Heart left ventricle (tissue), 16 donors: ENCODE data around the gene MORN5. TPM values are rescaled to one million over a fixed set of nuclear protein-coding genes. Genes with fewer than 3 reads are reported as not detected.

ENCODE experiments used
- ATAC-seq, 4 donors: fragments of 200-7000 bp; cut with Tn5 transposase; one replicate each; pipeline ENCODE4 v1.9.1; 2020 to 2022; ENCODE audit warnings: moderate library complexity in 4 of 4, mild to moderate bottlenecking in 3 of 4, moderate number of reproducible peaks in 1 of 4
- DNase-seq, 5 donors: peaks; one replicate each; pipeline ENCODE4 v3.0.0-alpha.2; 2020
- H3K27ac ChIP-seq, 12 donors: fragments of 200-600 bp; sonication (generic) in 4 of 12; one replicate each; pipeline versions ENCODE4 v1.5.0 to v1.8.0; 2016 to 2022; ENCODE audit warnings: mild to moderate bottlenecking in 2 of 12
- H3K27me3 ChIP-seq, 9 donors: fragments of 200-600 bp; sonication (generic) in 2 of 9; one replicate each; pipeline versions ENCODE4 v1.5.1 to v1.8.0; 2016 to 2022; ENCODE audit warnings: mild to moderate bottlenecking in 3 of 9
- H3K36me3 ChIP-seq, 9 donors: fragments of 200-600 bp; sonication (generic) in 2 of 9; one replicate each; pipeline versions ENCODE4 v1.5.0 to v1.8.0; 2018 to 2022; ENCODE audit warnings: mild to moderate bottlenecking in 2 of 9
- H3K4me1 ChIP-seq, 12 donors: fragments of 200-600 bp; sonication (generic) in 4 of 12; one replicate each; pipeline versions ENCODE4 v1.5.0 to v1.8.0; 2016 to 2022; ENCODE audit warnings: mild to moderate bottlenecking in 3 of 12
- H3K4me3 ChIP-seq, 12 donors: fragments of 200-600 bp; sonication (generic) in 4 of 12; one replicate each; pipeline versions ENCODE4 v1.5.0 to v1.8.0; 2017 to 2022; ENCODE audit warnings: mild to moderate bottlenecking in 9 of 12, moderate library complexity in 4 of 12
- H3K9me3 ChIP-seq, 12 donors: fragments of 200-600 bp; sonication (generic) in 4 of 12; one replicate each; pipeline versions ENCODE4 v1.5.0 to v1.8.0; 2016 to 2022; ENCODE audit warnings: mild to moderate bottlenecking in 1 of 12
- POLR2A ChIP-seq, 2 donors: fragments of 450-650 bp; IDR thresholded peaks; one replicate each; pipeline ENCODE4 v1.6.1; 2017; ENCODE audit warnings: antibody characterized with exemption in 2 of 2, mild to moderate bottlenecking in 2 of 2, moderate library complexity in 2 of 2
- WGBS, 4 donors: extraction: QIAGEN DNeasy Blood & Tissue Kit in 2 of 4; methylation state at CpG; one replicate each; pipeline versions ENCODE4 v1.1.5 to v1.1.7; 2013 to 2018; 5-methylcytosine and 5-hydroxymethylcytosine counted together
- intact Hi-C, 10 donors: fragments of 100-400 bp; cut with DNase I; formaldehyde crosslinking; loops; one replicate each; pipeline versions ENCODE4 v1.11.1 to v1.14.2; 2022
- polyA plus RNA-seq, 2 donors: library from polyadenylated mRNA; stranded (reverse); fragments of 200-250 nt; gene quantifications; one replicate each; pipeline ENCODE4 v1.2.3, GENCODE V29; 2013
- total RNA-seq, 9 donors: library from RNA; depleted of rRNA in 2 of 9; stranded (reverse); fragments of >200 nt in 2 of 9; fragmentation: NEBNext Ultra II Directional in 3 of 9; extraction: Animal tissue kit (Norgen Biotek cat#: 25700) in 3 of 9; gene quantifications; one replicate each; pipeline versions ENCODE4 v1.1.0 to v1.2.4, GENCODE V29; 2016 to 2023
- TF ChIP-seq, protein P1 (sequence below), 12 donors: fragments of 200-600 bp; sonication (generic) in 4 of 12; IDR thresholded peaks; one replicate each; pipeline versions ENCODE4 v1.5.0 to v1.8.0; 2018 to 2022; ENCODE audit warnings: antibody characterized with exemption in 12 of 12, mild to moderate bottlenecking in 5 of 12
- donor health status: ischemic (EF 13 %, LVEDD 7.1; RV severe dilation, severe dysfunction).
- donor health status: healthy with polysubstance abuse.
- donor health status: DM: no; HTN: yes; CAD: no.
- donor health status: DM: no; HTN: no; CAD: no.
- donor health status: ischemic (EF 25% LVEDD 6.9; RV normal size, moderate dysfunction).
- donor health status: ischemic (EF 25% LVEDD 5.7; RV mildly dilated, moderate dysfunction).
- donor health status: healthy.
- donor health status: DM: yes; HTN: yes; CAD: no.
- donor health status: ischemic (EF 35%, LVEDD 5.7; RV mildly dilated, moderate dysfunction).
- donor health status: nonischemic (EF 11% LVEDD 7.7; RV severe dilation, severe dysfunction).
- donor health status: DM: yes; HTN: yes; CAD: no.
- donor health status: PGD.
- donor health status: ischemic (EF 29% LVEDD 5.4; RV normal size, mild dysfunction).
- donor health status: nonischemic (EF 23%, LVEDD 6.1; RV moderate dilation, normal function).

The MORN5 gene
- total and polyA plus RNA-seq, 11 donors, result not detected

DNA sequence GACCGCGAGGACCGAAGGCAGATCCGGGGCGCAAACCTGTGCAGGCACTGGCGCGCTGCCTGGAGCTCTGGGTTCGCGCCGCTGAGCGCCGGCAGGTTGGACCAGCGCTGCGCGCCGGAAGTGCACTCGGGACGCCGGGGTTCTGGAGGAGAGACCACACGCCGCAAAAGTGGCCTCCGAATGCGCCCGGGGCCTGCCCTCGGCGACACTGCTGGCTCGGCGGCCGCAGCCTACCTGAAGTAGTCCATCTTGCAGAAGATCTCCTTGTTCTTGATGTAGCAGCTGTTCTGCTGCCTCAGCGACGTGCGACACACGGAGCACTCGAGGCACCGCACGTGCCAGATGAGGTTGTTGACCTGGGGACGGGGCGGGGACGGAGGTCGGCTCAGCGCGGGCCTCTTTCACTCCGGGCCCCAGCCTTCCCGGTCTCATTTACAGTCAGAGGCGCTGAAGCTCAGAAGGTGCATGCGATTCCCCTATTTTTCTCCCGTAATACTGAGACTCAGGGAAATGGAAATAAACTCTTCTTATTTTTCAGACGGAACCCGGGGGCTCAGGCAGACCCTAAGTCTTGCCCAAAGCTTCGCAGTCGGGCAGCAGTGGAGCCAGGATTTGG, 66.5 kb downstream of the MORN5 start:
- Histone ChIP-seq H3K4me3 (peak overlapping the region in 10 of 12 donors; percentile 6 to 61 (median 33)), H3K27ac (no peak overlapping the region), H3K36me3 (no peaks in the 10 kb centered on the region), H3K9me3 (no peaks in the 10 kb centered on the region), H3K4me1 (peaks cover 0 to 47% (median 23%) of the 10 kb centered on the region in 12 donors), H3K27me3 (peaks cover 28 to 97% (median 88%) of the 10 kb centered on the region in 9 donors)
- 23 to 45% (median 31%) methylated on average over 44 to 51 of the region's 51 CpGs for WGBS, 4 donors
- intact Hi-C loops, result loop anchor here in 1 of 10 donors (5.0 to 10.0 kb wide), 2 partner anchors 101 to 121 kb away; no protein-coding TSS in a partner anchor
- DNase-seq, result no peak
- no peak for ATAC-seq
- TF ChIP-seq, protein P1, sequence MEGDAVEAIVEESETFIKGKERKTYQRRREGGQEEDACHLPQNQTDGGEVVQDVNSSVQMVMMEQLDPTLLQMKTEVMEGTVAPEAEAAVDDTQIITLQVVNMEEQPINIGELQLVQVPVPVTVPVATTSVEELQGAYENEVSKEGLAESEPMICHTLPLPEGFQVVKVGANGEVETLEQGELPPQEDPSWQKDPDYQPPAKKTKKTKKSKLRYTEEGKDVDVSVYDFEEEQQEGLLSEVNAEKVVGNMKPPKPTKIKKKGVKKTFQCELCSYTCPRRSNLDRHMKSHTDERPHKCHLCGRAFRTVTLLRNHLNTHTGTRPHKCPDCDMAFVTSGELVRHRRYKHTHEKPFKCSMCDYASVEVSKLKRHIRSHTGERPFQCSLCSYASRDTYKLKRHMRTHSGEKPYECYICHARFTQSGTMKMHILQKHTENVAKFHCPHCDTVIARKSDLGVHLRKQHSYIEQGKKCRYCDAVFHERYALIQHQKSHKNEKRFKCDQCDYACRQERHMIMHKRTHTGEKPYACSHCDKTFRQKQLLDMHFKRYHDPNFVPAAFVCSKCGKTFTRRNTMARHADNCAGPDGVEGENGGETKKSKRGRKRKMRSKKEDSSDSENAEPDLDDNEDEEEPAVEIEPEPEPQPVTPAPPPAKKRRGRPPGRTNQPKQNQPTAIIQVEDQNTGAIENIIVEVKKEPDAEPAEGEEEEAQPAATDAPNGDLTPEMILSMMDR (IDR thresholded peaks at IDR 0.05), result no peak
- no peak for TF ChIP-seq POLR2A (IDR thresholded peaks at IDR 0.05)

DNA sequence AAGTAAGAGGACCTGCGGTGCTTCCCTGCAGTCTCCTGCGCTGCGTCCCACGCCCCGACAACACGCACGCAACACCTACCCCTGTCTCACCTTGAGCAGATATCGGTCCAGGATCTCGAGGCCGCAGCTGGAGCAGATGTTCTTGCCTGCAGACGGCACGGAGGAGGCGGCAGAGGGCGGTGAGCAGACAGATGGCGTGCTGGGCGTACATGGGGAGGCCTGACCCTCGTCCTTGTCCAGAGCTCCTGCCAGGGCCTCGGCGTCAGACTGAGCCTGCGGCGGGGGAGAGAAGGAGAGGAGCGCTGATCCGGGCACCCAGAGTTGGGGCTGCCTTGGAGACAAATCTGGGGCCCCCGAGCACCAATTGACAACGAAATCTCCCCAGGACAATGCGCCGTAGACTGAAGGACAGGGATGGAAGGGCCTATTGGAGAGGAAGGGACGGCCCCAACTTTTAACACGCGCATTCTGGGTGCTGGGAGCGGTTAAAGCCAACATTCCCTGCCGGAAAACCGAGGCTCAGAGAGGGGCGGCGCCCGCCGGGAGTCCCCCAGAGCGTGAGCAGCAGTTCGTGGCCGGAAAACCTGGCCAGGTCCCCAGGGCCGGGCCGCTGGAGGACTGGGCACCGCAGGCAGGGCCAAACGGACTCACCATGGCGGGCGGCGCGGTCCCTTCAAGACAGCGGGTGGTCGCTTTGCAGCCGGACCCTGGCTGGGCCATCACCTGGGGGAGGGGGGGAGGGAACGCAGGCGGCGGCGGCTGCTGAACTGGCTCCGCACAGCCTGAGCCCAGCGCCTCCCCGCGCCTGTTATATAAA, 67.3 kb downstream of the MORN5 start:
- Histone ChIP-seq H3K4me1 (peaks cover 0 to 40% (median 22%) of the 10 kb centered on the region in 12 donors), H3K36me3 (no peaks in the 10 kb centered on the region), H3K4me3 (peak overlapping the region; percentile 7 to 61 (median 52)), H3K27ac (peak overlapping the region in 2 of 12 donors; percentile 18 to 32), H3K27me3 (peaks cover 28 to 97% (median 87%) of the 10 kb centered on the region in 9 donors), H3K9me3 (no peaks in the 10 kb centered on the region)
- 14 to 21% (median 20%) methylated on average over 33 to 59 of the region's 59 CpGs for WGBS, 4 donors
- intact Hi-C loops, result loop anchor here in 1 of 10 donors (5.0 to 10.0 kb wide), 2 partner anchors 102 to 120 kb away; no protein-coding TSS in a partner anchor
- TF ChIP-seq, protein P1 (IDR thresholded peaks at IDR 0.05), result no peak
- TF ChIP-seq POLR2A (IDR thresholded peaks at IDR 0.05), result no peak
- ATAC-seq (peak in 1 of 4 donors; percentile 11), DNase-seq (no peak)

DNA sequence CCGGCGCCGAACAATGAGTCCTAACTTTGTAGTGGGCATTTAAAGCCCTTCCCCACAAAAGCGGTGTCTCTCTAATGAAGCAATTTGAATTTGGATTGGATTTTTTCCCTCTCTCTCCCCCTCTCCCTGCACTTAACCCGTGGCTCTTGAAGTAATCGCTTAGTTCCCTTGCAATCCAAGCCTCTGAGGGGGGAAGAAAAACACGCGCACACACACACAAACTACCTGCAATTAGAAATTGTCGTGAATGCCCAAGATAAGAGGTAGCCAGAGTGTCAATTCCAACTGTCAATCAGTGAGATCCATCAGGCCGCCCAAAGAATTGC, 67.8 kb downstream of the MORN5 start:
- Histone ChIP-seq H3K9me3 (no peaks in the 10 kb centered on the region), H3K36me3 (no peaks in the 10 kb centered on the region), H3K27ac (peak overlapping the region in 2 of 12 donors; percentile 18 to 32), H3K4me1 (peaks cover 0 to 40% (median 21%) of the 10 kb centered on the region in 12 donors), H3K27me3 (peaks cover 28 to 94% (median 81%) of the 10 kb centered on the region in 9 donors), H3K4me3 (peak overlapping the region; percentile 29 to 61 (median 52))
- WGBS, 4 donors, result 5 to 9% (median 8%) methylated on average over 10 of the region's 10 CpGs
- intact Hi-C loops, result loop anchor here in 1 of 10 donors (5.0 to 10.0 kb wide), 2 partner anchors 103 to 120 kb away; no protein-coding TSS in a partner anchor
- ATAC-seq, result no peak
- DNase-seq, result no peak
- TF ChIP-seq POLR2A (IDR thresholded peaks at IDR 0.05), result no peak
- TF ChIP-seq, protein P1 (IDR thresholded peaks at IDR 0.05), result no peak

DNA sequence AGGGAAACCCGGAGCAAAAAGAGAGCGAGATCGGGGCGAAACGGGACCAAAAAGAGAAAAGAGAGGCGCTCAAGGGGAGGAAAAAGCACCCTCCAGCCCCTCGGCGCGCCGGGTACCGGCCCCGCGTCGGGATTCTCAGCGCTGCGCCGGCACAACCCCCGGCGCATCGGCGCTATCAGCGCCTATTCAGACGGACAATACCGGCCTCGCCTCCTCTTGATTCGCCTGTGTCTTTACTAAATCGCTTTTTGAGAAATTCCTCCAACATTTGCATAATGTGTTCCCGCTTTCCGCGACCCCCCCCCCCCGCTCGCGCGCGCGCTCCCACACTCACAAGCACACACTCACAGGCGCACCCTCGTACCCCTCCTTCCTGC, 68.5 kb downstream of the MORN5 start:
- H3K36me3 ChIP-seq, result no peaks in the 10 kb centered on the region
- H3K9me3 ChIP-seq, result no peaks in the 10 kb centered on the region
- TF ChIP-seq, protein P1 (IDR thresholded peaks at IDR 0.05), result no peak
- TF ChIP-seq POLR2A (IDR thresholded peaks at IDR 0.05), result no peak
- intact Hi-C loops, result loop anchor here in 1 of 10 donors (5.0 to 10.0 kb wide), 2 partner anchors 103 to 119 kb away; no protein-coding TSS in a partner anchor
- H3K4me3 ChIP-seq, result peak overlapping the region; percentile 29 to 61 (median 52)
- DNase-seq (no peak), ATAC-seq (no peak)
- H3K27ac ChIP-seq, result peak overlapping the region in 8 of 12 donors; percentile 10 to 57 (median 39)
- peaks cover 0 to 36% (median 19%) of the 10 kb centered on the region in 12 donors for H3K4me1 ChIP-seq
- 0 to 3% (median 1%) methylated on average over 36 to 38 of the region's 38 CpGs for WGBS, 4 donors
- peaks cover 28 to 93% (median 75%) of the 10 kb centered on the region in 9 donors for H3K27me3 ChIP-seq
